Mucosa of stomach (tissue), 1 donor: ENCODE measurements around the gene HPS3.
"Not testable (repeated sequence)": the region's sequence is repeated elsewhere in the genome, so short reads cannot be mapped to it uniquely, and the experiment has no call there.

Experiments used
- H3K27me3 ChIP-seq: one replicate; pipeline ENCODE4 v1.7.0; 2013; ENCODE audit warnings: mild to moderate bottlenecking, low read length; ENCODE audit not compliant: control insufficient read depth, insufficient read depth
- H3K36me3 ChIP-seq: one replicate; pipeline ENCODE4 v1.7.0; 2013; ENCODE audit warnings: low read length; ENCODE audit not compliant: control insufficient read depth, insufficient read depth
- H3K4me1 ChIP-seq: one replicate; pipeline ENCODE4 v1.7.0; 2013; ENCODE audit warnings: mild to moderate bottlenecking, low read length; ENCODE audit not compliant: control insufficient read depth, insufficient read depth
- H3K4me3 ChIP-seq: one replicate; pipeline ENCODE4 v1.7.0; 2013; ENCODE audit warnings: low read length
- H3K9ac ChIP-seq: one replicate; pipeline ENCODE4 v1.7.0; 2013; ENCODE audit warnings: mild to moderate bottlenecking, low read length, moderate library complexity
- H3K9me3 ChIP-seq: one replicate; pipeline ENCODE4 v1.7.0; 2013; ENCODE audit warnings: mild to moderate bottlenecking, low read length, moderate library complexity; ENCODE audit not compliant: control insufficient read depth
- donor health status: Pancreatic carcinoma.

The HPS3 gene

GRCh38 chr3:149091983-149092382 is 37.5 kb upstream of the HPS3 start:
- Histone ChIP-seq H3K36me3 (no peaks in the 10 kb centered on the region), H3K27me3 (no peaks in the 10 kb centered on the region), H3K9me3 (no peaks in the 10 kb centered on the region), H3K9ac (no peak overlapping the region), H3K4me1 (no peaks in the 10 kb centered on the region), H3K4me3 (no peak overlapping the region)

DNA sequence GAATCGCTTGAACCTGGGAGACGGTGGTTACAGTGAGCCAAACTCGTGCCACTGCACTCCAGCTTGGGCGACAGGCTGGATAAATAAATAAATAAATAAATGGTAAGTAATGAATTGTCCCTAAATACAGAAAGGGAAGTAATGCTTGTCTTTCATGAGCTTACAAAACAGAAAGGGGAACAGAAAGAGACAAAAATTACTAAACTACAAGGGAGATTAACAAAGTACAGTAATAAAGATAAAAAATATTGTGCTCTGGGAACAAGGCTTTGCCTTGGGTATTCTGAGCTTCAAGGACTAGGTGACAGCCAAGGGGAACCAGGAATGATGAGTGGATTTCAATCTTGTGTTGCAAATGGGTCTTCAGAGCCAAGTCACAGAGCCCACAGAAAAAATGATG is 34.0 kb upstream of the HPS3 start:
- no peaks in the 10 kb centered on the region for H3K36me3 ChIP-seq
- H3K9me3 ChIP-seq, result no peaks in the 10 kb centered on the region
- H3K4me1 ChIP-seq, result no peaks in the 10 kb centered on the region
- H3K27me3 ChIP-seq, result no peaks in the 10 kb centered on the region
- H3K9ac ChIP-seq, result no peak overlapping the region
- no peak overlapping the region for H3K4me3 ChIP-seq

DNA sequence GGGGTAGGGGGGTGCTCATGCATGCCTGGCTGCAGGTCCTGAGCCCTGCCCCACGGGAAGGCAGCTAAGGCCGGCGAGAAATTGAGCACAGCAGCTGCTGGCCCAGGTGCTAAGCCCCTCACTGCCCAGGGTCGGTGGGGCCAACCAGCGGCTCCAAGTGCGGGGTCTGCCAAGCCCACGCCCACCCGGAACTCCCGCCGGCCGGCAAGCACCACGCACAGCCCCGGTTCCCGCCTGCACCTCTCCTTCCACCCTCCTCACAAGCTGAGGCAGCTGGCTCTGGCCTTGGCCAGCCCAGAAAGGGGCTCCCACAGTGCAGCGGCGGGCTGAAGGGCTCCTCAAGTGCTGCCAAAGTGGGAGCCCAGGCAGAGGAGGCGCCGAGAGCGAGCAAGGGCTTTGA is 31.5 kb upstream of the HPS3 start:
- not testable (repeated sequence) for H3K9me3 ChIP-seq, H3K27me3 ChIP-seq, H3K9ac ChIP-seq, H3K36me3 ChIP-seq, H3K4me1 ChIP-seq, H3K4me3 ChIP-seq

- H3K9ac ChIP-seq, result no peak overlapping the region
- no peaks in the 10 kb centered on the region for H3K27me3 ChIP-seq
- H3K36me3 ChIP-seq, result no peaks in the 10 kb centered on the region
- no peaks in the 10 kb centered on the region for H3K9me3 ChIP-seq
- no peaks in the 10 kb centered on the region for H3K4me1 ChIP-seq
- no peak overlapping the region for H3K4me3 ChIP-seq
Measured at GRCh38 chr3:149101154-149101553, 28.3 kb upstream of the HPS3 start.

- no peaks in the 10 kb centered on the region for H3K27me3 ChIP-seq
- no peak overlapping the region for H3K4me3 ChIP-seq
- H3K4me1 ChIP-seq, result no peaks in the 10 kb centered on the region
- H3K9ac ChIP-seq, result no peak overlapping the region
- no peaks in the 10 kb centered on the region for H3K9me3 ChIP-seq
- no peaks in the 10 kb centered on the region for H3K36me3 ChIP-seq
Measured at GRCh38 chr3:149101641-149102040, 27.8 kb upstream of the HPS3 start.

GRCh38 chr3:149104484-149104883 is 25.0 kb upstream of the HPS3 start:
- H3K9ac ChIP-seq, result no peak overlapping the region
- H3K4me3 ChIP-seq, result no peak overlapping the region
- H3K27me3 ChIP-seq, result no peaks in the 10 kb centered on the region
- no peaks in the 10 kb centered on the region for H3K9me3 ChIP-seq
- no peaks in the 10 kb centered on the region for H3K4me1 ChIP-seq
- H3K36me3 ChIP-seq, result no peaks in the 10 kb centered on the region

DNA sequence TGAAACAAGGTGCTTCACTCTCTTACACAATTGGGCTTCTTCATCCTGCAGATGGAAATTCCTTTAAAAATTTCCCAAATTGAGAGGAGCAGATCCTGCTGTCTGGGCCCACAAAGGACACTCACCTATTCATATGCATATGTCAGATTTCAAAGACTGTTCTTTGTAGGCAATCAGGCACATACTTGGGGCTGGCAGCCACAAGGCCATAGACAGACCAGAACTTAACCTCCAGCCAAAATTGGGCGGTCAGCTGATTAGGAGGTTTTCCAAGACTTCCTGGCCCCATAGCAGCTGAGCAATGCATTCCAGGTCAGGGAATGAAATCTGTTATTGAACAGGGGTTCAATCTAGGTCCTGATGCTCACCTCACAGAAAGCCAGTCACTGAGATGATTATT is 15.0 kb upstream of the HPS3 start:
- Histone ChIP-seq H3K4me3 (no peak overlapping the region), H3K9me3 (no peaks in the 10 kb centered on the region)

DNA sequence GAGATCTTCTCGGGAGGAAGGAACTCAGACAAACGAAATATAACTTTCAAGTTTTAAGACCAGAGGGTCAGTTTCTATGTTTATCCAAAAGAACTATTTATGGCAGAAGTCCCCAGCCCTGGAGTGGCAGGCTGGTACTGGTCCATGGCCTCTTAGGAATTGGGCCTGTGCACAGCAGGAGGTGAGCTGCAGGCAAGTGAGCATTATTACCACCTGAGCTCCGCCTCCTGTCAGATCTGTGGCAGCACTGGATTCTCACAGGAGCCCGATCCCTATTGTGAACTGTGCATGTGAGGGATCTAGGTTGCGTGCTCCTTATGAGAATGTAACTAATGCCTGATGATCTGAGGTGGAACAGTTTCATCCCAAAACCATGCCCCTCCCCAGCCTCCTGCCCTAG is 14.3 kb upstream of the HPS3 start:
- Histone ChIP-seq H3K4me3 (no peak overlapping the region), H3K9ac (no peak overlapping the region), H3K9me3 (no peaks in the 10 kb centered on the region), H3K36me3 (no peaks in the 10 kb centered on the region), H3K4me1 (no peaks in the 10 kb centered on the region), H3K27me3 (no peaks in the 10 kb centered on the region)

More for the DNA sequence above, 15.0 kb upstream of the HPS3 start:
- H3K27me3 ChIP-seq, result no peaks in the 10 kb centered on the region
- H3K4me1 ChIP-seq, result no peaks in the 10 kb centered on the region
- H3K36me3 ChIP-seq, result no peaks in the 10 kb centered on the region
- no peak overlapping the region for H3K9ac ChIP-seq

DNA sequence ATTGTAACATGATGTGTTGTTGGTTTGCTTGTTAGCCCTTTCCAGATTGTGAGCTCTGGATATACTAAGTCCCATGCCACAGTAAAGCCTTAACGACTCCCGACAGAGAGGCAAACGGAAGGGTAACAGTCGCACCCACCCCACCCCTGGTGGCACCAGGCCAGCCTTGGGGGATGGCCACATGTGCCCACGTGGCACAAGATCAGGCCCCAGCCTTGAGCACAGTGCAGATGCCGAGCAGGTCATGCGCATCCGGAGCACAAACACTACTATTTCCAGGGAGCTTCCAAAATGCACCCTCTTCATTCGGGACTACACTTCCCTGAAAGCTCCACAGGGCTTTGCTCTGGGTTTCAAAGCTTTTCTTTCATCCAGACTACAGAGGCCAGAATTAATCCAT is 10.7 kb upstream of the HPS3 start:
- no peaks in the 10 kb centered on the region for H3K27me3 ChIP-seq
- no peak overlapping the region for H3K9ac ChIP-seq
- H3K9me3 ChIP-seq, result no peaks in the 10 kb centered on the region
- H3K4me3 ChIP-seq, result no peak overlapping the region
- H3K36me3 ChIP-seq, result no peaks in the 10 kb centered on the region
- no peaks in the 10 kb centered on the region for H3K4me1 ChIP-seq

GRCh38 chr3:149119466-149119865 is 10.0 kb upstream of the HPS3 start:
- Histone ChIP-seq H3K36me3 (no peaks in the 10 kb centered on the region), H3K9me3 (no peaks in the 10 kb centered on the region), H3K4me1 (no peaks in the 10 kb centered on the region), H3K4me3 (no peak overlapping the region), H3K9ac (no peak overlapping the region), H3K27me3 (no peaks in the 10 kb centered on the region)

GRCh38 chr3:149120051-149120972 is 9.1 kb upstream of the HPS3 start:
- Histone ChIP-seq H3K36me3 (no peaks in the 10 kb centered on the region), H3K27me3 (no peaks in the 10 kb centered on the region), H3K4me1 (no peaks in the 10 kb centered on the region), H3K9me3 (no peaks in the 10 kb centered on the region), H3K4me3 (no peak overlapping the region), H3K9ac (no peak overlapping the region)

DNA sequence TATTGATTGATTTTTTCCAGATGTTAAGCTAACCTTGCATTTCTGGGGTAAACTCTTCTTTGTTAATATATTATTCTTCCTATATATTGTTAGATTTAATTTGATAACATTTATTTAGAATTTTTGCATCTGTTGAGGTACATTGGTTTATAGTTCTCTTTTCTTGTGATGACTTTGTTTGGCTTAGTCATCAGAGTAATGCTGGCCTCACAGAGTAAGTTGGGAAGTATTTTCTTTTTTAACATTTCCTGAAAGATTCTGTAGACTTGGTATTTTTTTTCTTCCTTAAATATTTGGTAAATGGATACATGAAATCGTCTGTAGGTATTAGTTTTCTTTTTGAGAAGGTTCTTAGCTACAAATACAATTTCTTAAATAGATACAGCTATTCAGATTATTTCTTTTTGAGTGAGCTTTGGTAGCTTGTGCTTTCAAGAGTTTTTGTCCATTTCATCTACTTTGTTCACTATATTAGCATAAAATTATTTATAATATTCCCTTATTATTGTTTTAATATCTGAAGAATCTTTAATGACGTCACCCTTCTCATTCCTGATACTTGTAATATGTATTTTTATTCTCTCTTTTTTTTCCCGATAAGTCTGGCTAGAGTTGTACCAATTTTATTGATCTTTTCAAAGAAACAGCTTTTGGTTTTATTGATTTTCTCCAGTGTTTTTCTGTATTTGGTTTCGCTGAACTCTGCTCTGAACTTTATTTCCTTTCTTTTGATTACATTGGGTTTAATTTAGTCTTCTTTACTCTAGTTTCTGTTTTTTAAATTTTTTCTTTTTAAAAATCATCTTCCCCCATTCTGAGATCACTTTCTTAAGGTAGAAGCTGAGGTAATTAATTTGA is 6.5 kb upstream of the HPS3 start:
- Histone ChIP-seq H3K9me3 (no peaks in the 10 kb centered on the region), H3K27me3 (no peaks in the 10 kb centered on the region), H3K4me3 (no peak overlapping the region), H3K4me1 (no peaks in the 10 kb centered on the region), H3K9ac (no peak overlapping the region), H3K36me3 (no peaks in the 10 kb centered on the region)
